HCT116 (cell line): ENCODE data around the gene CACNA1G. TPM values are rescaled to one million over a fixed set of nuclear protein-coding genes. Genes with fewer than 3 reads are reported as not detected.

Experiments
- ATAC-seq: fragments of 200-7000 bp; cut with Tn5 transposase; 2 replicates; pipeline ENCODE4 v1.9.1; 2020; ENCODE audit warnings: mild to moderate bottlenecking, moderate library complexity
- BruUV-seq: library from RNA; stranded (reverse); fragments of 400-500 nt; replicated peaks from 2 replicates; lab custom pipeline; 2021; lab: Mats Ljungman, UMichigan
- CTCF ChIA-PET: fragments of 300-600 bp; sonication (Branson Sonifier 250); formaldehyde crosslinking; loops from one replicate; lab custom pipeline; 2021; ENCODE audit warnings: antibody characterized with exemption; lab: Charles Lee
- POLR2A ChIA-PET: fragments of 300-600, 350-600 bp; sonication (Branson Sonifier 250); formaldehyde crosslinking; loops from one replicate; lab custom pipeline; 2021; ENCODE audit warnings: antibody characterized with exemption; lab: Charles Lee
- RAD21 ChIA-PET, 2 experiments: fragments of 300-600 bp; sonication (Branson Sonifier 250); formaldehyde crosslinking; loops; one replicate each; lab custom pipeline; 2023; ENCODE audit warnings: low total read pairs in 2 of 2; ENCODE audit not compliant: uncharacterized antibody in 2 of 2, unreplicated experiment in 2 of 2, low non-redundant PET in 1 of 2; lab: Charles Lee
- DNase-seq: peaks from one replicate; pipeline ENCODE4 v3.0.0-alpha.2; 2010; ENCODE audit warnings: low read depth, low spot score
- H2AFZ ChIP-seq: fragments of 200-600 bp; shearing (Covaris generic), sonication (generic); 2 replicates; pipeline ENCODE4 v1.6.1; 2017; ENCODE audit warnings: low read depth, mixed run types, mixed read lengths, antibody characterized with exemption, low read length; ENCODE audit not compliant: poor library complexity, severe bottlenecking
- H3K27ac ChIP-seq: 2 replicates; pipeline ENCODE4 v1.5.1; 2012; ENCODE audit warnings: low read depth, low read length
- H3K27me3 ChIP-seq: fragments of 200-600 bp; sonication (generic); 2 replicates; pipeline ENCODE4 v1.6.1; 2016; ENCODE audit warnings: mixed run types, low read length, mixed read lengths; ENCODE audit not compliant: insufficient read depth
- H3K36me3 ChIP-seq, 2 experiments: fragments of 200-500 bp in 1 of 2; fragments of 200-600 bp in 1 of 2; sonication (Bioruptor generic) in 1 of 2; sonication (generic) in 1 of 2; 2 replicates each; pipeline versions ENCODE4 v1.5.1 to v1.6.1; 2014 to 2016; ENCODE audit warnings: low read length in 2 of 2, inconsistent platforms in 1 of 2, mixed read lengths in 1 of 2, mixed run types in 1 of 2; ENCODE audit not compliant: insufficient read depth in 2 of 2, control insufficient read depth in 1 of 2
- H3K4me1 ChIP-seq, 2 experiments: fragments of 200-600 bp in 1 of 2; sonication (generic) in 1 of 2; 2 replicates each; pipeline versions ENCODE4 v1.5.1 to v1.6.1; 2012 to 2017; ENCODE audit warnings: low read length in 2 of 2, inconsistent platforms in 1 of 2, mild to moderate bottlenecking in 1 of 2, mixed read lengths in 1 of 2, mixed run types in 1 of 2, moderate library complexity in 1 of 2; ENCODE audit not compliant: insufficient read depth in 2 of 2, control insufficient read depth in 1 of 2
- H3K4me2 ChIP-seq: fragments of 200-600 bp; sonication (generic); 2 replicates; pipeline ENCODE4 v1.6.1; 2017; ENCODE audit warnings: mixed run types, low read length, mixed read lengths
- H3K4me3 ChIP-seq, 2 experiments: fragments of 200-600 bp in 1 of 2; sonication (generic) in 1 of 2; replicated peaks in 1 of 2; 2 replicates each; pipeline ENCODE4 v1.5.1; 2011 to 2016; ENCODE audit warnings: low read length in 2 of 2, control low read depth in 1 of 2, low read depth in 1 of 2, mild to moderate bottlenecking in 1 of 2, mixed read lengths in 1 of 2, mixed run types in 1 of 2
- H3K79me2 ChIP-seq: fragments of 200-600 bp; sonication (generic); 2 replicates; pipeline ENCODE4 v1.6.1; 2017; ENCODE audit warnings: mild to moderate bottlenecking, mixed run types, low read length, moderate library complexity, mixed read lengths; ENCODE audit not compliant: insufficient read depth
- H3K9ac ChIP-seq: fragments of 200-600 bp; sonication (generic); 2 replicates; pipeline ENCODE4 v1.6.1; 2016; ENCODE audit warnings: low read length, mixed read lengths
- H3K9me2 ChIP-seq: fragments of 200-600 bp; sonication (generic), shearing (Covaris generic); 2 replicates; pipeline ENCODE4 v1.6.1; 2017; ENCODE audit warnings: mixed run types, mild to moderate bottlenecking, moderate library complexity; ENCODE audit not compliant: insufficient read depth
- H3K9me3 ChIP-seq, 2 experiments: fragments of 200-500 bp in 1 of 2; fragments of 200-600 bp in 1 of 2; sonication (Bioruptor generic) in 1 of 2; sonication (generic) in 1 of 2; 2 replicates each; pipeline ENCODE4 v1.6.1; 2014 to 2017; ENCODE audit warnings: low read length in 2 of 2, mixed read lengths in 2 of 2, inconsistent platforms in 1 of 2, low read depth in 1 of 2, mild to moderate bottlenecking in 1 of 2, mixed run types in 1 of 2, moderate library complexity in 1 of 2; ENCODE audit not compliant: control insufficient read depth in 1 of 2, insufficient read depth in 1 of 2
- H4K20me1 ChIP-seq: fragments of 200-600 bp; sonication (generic), shearing (Covaris generic); 2 replicates; pipeline ENCODE4 v1.6.1; 2017; ENCODE audit warnings: mixed run types, mild to moderate bottlenecking, moderate library complexity; ENCODE audit not compliant: insufficient read depth
- ATF3 ChIP-seq: IDR thresholded peaks from 2 replicates; pipeline ENCODE4 v1.6.1; 2012
- EGR1 ChIP-seq: IDR thresholded peaks from 2 replicates; pipeline ENCODE4 v1.6.1; 2012; ENCODE audit warnings: low read depth
- JUND ChIP-seq: IDR thresholded peaks from 2 replicates; pipeline ENCODE4 v1.6.1; 2012
- MAX ChIP-seq: IDR thresholded peaks from 2 replicates; pipeline ENCODE4 v1.6.1; 2012
- ZBTB33 ChIP-seq: IDR thresholded peaks from 2 replicates; pipeline ENCODE4 v1.6.1; 2011; ENCODE audit warnings: mild to moderate bottlenecking, low read length, moderate library complexity; ENCODE audit not compliant: insufficient replicate concordance; ENCODE audit errors: extremely low read depth
- intact Hi-C: fragments of 100-400 bp; cut with micrococcal nuclease; formaldehyde crosslinking; loops from 2 replicates; pipeline ENCODE4 v1.10.0; 2022
- total RNA-seq: library from RNA; stranded (reverse); gene quantifications from one replicate; pipeline ENCODE4 v1.2.1, GENCODE V29; 2021; ENCODE audit not compliant: unreplicated experiment

The CACNA1G gene
- total RNA-seq, 1 experiment from 2014 or later, result 3.4 TPM

GRCh38 chr17:50636804-50637195, 76.3 kb downstream of the CACNA1G start:
- ATAC-seq (no peak), DNase-seq (no peak)
- Histone ChIP-seq H2AFZ (no peak overlapping the region), H4K20me1 (no peaks in the 10 kb centered on the region), H3K27ac (peak overlapping the region; percentile 95), H3K9ac (peak overlapping the region; percentile 81), H3K27me3 (no peaks in the 10 kb centered on the region), H3K9me3 (no peaks in the 10 kb centered on the region), H3K79me2 (peaks cover 38% of the 10 kb centered on the region), H3K4me2 (peak overlapping the region; percentile 87), H3K4me1 (peaks cover 70 to 95% of the 10 kb centered on the region in 2 experiments), H3K4me3 (0 out of 4 replicates have a peak overlapping the region, but pooled peaks of 1 of the 2 experiments have one; percentile 72), H3K36me3 (no peaks in the 10 kb centered on the region), H3K9me2 (no peaks in the 10 kb centered on the region)
- TF ChIP-seq MAX (no peak), JUND (no peak), ATF3 (no peak), EGR1 (no peak), ZBTB33 (no peak)
- ChIA-PET RAD21 (no interaction called here), POLR2A (interaction anchor here (0.6 to 5.3 kb wide), 5 partner anchors 9 to 48 kb away, joined by 3 to 59 read pairs (median 6); no protein-coding TSS in a partner anchor), CTCF (interaction anchor here (3.0 to 5.1 kb wide), 3 partner anchors 9 to 24 kb away, joined by 12 to 34 read pairs (median 25); no protein-coding TSS in a partner anchor)
- intact Hi-C loops, result loop anchor here (10.0 kb wide), 1 partner anchor 228 kb away; the partner anchor contains the start of gene TOB1
- BruUV-seq, result no TSS peak
